ENCODE data around the gene CRHR1.

- TF ChIP-seq, protein P1, sequence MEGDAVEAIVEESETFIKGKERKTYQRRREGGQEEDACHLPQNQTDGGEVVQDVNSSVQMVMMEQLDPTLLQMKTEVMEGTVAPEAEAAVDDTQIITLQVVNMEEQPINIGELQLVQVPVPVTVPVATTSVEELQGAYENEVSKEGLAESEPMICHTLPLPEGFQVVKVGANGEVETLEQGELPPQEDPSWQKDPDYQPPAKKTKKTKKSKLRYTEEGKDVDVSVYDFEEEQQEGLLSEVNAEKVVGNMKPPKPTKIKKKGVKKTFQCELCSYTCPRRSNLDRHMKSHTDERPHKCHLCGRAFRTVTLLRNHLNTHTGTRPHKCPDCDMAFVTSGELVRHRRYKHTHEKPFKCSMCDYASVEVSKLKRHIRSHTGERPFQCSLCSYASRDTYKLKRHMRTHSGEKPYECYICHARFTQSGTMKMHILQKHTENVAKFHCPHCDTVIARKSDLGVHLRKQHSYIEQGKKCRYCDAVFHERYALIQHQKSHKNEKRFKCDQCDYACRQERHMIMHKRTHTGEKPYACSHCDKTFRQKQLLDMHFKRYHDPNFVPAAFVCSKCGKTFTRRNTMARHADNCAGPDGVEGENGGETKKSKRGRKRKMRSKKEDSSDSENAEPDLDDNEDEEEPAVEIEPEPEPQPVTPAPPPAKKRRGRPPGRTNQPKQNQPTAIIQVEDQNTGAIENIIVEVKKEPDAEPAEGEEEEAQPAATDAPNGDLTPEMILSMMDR (IDR thresholded peaks at IDR 0.05 in 8 of 11, conservative IDR thresholded peaks at IDR 0.05 in 3 of 11): no peak
- TF ChIP-seq POLR2A (IDR thresholded peaks at IDR 0.05): no peak
Measured at GRCh38 chr17:45847101-45847500, 63.0 kb downstream of the CRHR1 start.

Data from spleen (tissue), 7 donors.